ENCODE results near the gene LIMA1. TPM values are rescaled to one million over a fixed set of nuclear protein-coding genes. Genes with fewer than 3 reads are reported as not detected.
"Not testable (repeated sequence)": the region's sequence is repeated elsewhere in the genome, so short reads cannot be mapped to it uniquely, and the experiment has no call there.

LIMA1 gene
- total RNA-seq, 1 donor from 2014 or later, result 30.9 TPM

DNA sequence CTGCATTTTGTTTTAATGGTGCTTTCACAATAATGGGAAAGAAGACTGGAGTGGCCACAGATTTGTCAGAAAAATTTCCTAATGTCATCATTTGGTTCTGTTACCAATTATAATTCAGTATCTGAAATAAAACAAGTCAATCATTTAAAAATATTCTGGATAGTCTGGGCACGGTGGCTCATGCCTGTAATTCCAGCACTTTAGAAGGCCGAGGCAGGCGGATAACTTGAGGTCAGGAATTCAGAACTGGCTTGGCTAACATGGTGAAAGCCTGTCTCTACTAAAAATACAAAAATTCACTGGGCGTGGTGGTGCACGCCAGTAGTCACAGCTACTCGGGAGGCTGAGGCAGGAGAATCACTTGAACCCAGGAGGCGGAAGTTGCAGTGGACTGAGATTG, 4.0 kb upstream of the LIMA1 start:
- no peak for DNase-seq (ENCODE audit: low read depth in 2 of 2)

GRCh38 chr12:50285253-50285652, 1.9 kb upstream of the LIMA1 start:
- no peak for DNase-seq (ENCODE audit: low read depth in 2 of 2)

DNA sequence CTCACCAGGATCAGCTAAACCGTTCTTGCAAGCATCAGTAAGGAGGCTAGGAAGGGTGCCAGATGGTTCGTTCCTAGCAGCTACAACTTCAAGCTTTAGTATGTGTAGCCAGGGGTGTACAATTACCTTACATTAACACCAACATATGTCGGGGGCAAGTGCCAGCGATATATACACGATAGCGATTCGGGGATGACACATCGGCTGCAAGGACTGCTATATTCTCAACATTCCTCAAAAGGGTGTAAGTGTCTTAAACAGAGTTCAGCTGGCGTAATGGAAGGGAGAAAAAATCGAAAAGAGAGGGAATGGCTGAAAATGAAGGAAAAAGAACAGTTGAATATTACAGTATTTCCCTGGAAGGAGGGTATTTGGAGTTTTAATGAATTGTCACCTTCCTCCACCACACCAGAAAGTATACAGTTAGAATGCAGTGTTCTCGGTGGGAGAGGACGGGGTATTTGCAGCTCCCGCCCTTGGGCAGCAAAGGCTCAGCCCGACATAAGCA, 545 bp downstream of the LIMA1 start:
- DNase-seq (ENCODE audit: low read depth in 2 of 2), result peak in 1 of 2 donors; percentile 23

DNA sequence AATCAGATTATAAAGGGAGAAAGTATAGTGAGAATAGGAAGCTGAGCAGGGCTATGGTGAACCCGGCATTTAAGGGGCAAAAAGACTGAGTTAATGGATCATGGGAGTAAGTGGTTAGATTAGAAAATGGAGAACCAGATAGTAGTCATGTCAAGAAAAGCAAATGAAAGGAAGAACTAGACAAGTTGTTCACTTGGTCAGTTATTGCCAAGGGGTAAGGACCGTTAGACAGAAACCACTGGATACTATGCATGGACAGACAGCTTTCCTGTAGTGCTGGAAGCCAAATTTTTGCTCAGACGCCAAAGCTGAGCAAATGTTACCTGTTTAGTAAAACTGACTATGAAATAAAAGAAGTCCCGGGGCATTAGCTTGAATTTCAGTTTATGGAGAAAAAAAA, 3.8 kb downstream of the LIMA1 start:
- no peak for DNase-seq (ENCODE audit: low read depth in 2 of 2)

DNA sequence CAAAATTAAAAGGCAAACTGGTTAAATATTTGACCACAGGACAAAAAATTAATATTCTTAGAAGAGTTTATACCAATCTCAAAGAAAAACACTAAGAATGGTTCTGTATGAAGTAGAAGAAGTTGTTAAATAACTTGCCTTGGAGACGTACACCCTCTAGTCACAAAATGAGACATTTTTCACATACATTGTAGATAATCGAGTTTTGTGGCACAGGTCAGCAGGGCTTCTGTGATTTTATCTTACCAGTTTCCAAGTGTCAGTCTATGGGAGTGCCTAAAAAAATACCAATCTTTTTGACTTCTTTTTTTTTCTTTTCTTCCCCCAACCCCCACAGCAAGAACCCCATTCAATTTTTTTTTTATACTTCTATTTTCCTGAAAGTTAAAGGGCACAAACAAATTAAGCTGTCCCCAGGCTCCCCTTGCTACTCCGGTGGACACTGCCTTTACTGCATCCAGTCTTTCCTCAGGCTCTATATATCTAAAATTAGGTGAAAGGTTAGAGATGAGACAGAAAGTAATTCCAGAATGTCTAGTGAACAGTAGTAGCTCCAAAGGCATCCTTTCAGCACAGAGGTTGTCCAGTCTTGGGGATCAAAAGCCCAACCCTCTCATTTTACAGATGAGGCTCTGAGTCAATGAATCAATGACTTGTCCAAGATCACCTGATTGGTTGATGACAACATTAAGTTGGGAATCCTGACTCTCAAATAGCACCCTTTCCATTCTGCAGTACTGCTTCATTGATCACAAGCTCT, 6.2 kb downstream of the LIMA1 start:
- DNase-seq (ENCODE audit: low read depth in 2 of 2), result no peak

DNA sequence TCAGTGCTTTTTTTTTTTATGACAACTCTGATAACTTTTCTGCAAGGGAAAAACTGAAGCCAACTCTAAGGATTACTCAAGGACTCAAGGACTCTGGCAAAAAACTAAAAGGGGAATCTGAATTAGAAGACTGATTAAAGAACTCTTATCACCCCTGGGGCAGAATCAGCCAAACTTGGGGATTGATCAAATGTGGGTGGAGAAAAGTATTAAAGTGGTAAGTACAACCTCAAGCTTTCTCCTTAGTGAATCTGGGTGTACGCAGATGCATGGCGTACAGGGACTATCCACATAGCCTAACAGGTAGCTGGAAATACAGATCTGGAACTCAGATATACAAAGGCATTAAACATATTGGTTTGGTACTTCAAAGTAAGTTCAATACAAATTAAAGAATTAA, 7.3 kb downstream of the LIMA1 start:
- DNase-seq (ENCODE audit: low read depth in 2 of 2), result no peak

DNA sequence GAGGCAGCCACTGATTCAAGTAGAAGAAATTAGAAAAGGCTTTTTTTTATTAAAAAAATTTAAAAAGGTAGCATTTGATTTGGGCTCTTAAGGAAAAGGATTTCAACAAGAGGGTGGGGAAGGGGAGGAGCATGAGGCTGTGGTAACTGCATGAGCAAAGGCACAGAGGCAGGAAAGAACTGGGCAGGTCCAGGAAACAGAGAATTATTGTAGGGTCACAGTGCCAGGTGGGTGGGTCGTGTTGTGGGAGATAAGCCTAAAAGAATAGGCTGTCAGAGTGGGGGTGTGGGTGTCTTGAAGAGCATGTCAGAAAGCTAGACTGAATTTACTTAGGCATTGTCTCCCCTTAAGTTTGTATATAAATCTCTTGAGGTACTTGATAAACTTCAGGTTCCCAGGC, 7.8 kb downstream of the LIMA1 start:
- DNase-seq (ENCODE audit: low read depth in 2 of 2), result peak in 1 of 2 donors; percentile 74

- DNase-seq (ENCODE audit: low read depth in 2 of 2), result not testable (repeated sequence)
Measured at GRCh38 chr12:50275127-50275526, 8.2 kb downstream of the LIMA1 start.

DNA sequence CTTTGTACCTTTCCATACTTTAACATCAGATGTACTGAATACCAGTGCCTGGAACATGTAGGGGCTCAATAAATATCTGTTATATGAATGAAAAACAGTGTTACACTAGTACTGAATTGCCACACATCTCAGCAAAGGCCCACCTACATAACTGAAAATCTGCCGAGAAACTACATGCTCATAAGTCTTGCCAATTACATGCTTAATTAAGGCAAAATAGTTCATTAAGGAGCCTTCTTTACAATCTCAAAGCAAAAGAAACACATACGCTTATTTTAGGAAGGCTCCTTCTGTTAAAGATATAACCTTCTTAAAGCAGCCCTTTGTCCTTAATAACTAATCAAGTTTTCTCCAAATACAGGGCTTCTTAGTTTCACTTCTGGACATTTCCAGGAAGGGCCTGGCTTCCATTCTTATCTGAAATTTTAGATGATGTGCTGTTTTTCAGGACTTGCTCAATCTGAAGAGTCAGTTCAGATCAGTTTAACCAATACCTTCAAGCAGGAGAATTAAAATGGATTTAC, 11.5 kb downstream of the LIMA1 start:
- peak in 1 of 2 donors; percentile 19 for DNase-seq (ENCODE audit: low read depth in 2 of 2)

DNA sequence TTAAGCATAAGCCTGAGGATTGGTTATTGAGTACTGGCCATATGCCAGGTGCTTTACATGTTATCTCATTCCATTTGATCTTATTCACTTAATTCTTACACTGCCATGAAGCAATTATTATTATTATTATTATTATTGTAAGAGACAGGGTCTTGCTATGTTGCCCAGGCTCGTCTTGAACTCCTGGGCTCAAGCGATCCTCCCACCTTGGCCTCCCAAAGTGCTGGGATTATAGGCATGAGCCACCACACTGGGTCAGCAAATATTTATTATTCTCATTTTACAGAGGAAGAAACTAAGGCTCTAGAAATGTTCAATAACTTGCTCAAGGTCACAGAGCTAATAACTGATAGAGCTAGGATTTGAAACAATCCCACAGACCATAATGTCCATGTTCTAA, 14.8 kb downstream of the LIMA1 start:
- no peak for DNase-seq (ENCODE audit: low read depth in 2 of 2)

GRCh38 chr12:50265770-50266524, 17.4 kb downstream of the LIMA1 start:
- DNase-seq (ENCODE audit: low read depth in 2 of 2), result no peak

- no peak for DNase-seq (ENCODE audit: low read depth in 2 of 2)
Measured at GRCh38 chr12:50263832-50264231, 19.5 kb downstream of the LIMA1 start.

DNA sequence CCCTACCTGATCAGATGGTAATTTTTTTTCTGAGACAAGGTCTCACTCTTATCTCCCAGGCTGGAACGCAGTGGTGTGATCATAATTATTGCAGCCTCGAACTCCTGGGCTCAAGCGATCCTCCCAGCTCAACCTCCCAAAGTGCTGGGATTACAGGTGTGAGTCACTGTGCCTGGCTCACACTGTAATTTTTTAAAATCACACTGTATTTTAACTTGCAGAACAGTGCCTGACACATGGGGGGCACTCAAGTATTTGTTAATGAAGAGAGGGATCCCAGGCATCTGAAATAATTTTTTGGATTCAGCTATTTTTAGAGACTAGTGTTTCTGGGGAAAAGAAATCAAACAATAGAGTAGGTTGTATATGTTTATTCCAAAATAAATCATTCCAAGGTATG, 21.7 kb downstream of the LIMA1 start:
- peak in 1 of 2 donors; percentile 17 for DNase-seq (ENCODE audit: low read depth in 2 of 2)

DNA sequence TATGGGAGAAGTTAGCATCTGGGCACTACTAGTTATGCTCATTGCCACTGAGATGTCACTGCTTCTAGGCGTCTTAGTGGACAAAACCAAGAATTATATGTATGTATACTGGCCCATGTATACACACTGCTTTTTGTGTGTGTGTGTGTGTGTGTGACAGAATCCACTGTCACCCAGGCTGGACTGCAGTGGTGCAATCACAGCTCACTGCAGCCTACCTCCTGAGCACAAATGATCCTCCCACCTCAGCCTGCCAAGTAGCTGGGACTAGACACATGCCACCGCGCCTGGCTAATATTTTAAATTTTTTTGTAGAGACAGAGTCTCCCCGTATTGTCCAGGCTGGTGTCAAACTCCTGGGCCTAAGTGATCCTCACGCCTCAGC, 25.2 kb downstream of the LIMA1 start:
- no peak for DNase-seq (ENCODE audit: low read depth in 2 of 2)

DNA sequence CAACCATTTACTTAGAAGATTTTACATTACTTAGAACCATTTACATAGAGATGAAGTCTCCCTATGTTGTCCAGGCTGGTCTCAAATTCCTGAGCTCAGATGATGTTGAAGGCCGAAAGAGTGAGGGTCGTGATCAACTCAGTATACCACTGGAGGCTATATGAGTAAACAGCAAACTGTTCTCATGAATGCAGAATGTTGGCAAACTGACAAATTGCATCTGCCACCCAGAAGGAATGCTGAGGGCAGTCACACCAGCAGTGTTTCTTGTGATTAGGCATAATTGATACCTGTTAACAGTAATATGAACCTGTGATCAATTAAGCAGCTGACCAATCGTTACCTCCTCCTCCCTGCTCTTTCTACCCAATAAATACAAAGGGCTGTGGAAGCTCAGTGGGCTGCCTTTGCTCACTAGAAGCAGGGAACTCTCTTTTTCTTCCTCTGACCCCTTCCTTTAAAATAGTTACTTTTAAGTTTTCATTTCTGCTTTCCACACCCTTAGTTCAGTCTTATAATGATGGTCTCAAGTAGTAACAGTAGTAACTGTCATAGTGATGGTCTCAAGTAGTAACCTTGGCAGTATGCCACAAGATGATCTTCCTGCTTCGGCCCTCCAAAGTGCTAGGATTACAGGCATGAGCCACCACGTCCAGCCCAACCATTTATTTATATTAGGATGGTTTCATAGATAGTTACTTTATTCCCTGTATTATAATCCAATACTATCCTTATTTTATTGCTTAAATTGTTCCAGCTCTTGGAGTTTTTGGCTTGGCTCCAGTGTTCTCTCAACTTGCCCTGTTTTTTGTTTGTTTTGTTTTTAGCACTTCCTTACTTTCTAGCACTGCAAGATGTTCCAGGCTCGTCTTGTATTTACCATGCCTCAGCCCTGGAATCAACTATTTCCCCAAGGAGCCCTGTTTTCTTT, 25.8 kb downstream of the LIMA1 start:
- peak in 1 of 2 donors; percentile 68 for DNase-seq (ENCODE audit: low read depth in 2 of 2)

- no peak for DNase-seq (ENCODE audit: low read depth in 2 of 2)
Measured at GRCh38 chr12:50256761-50257160, 26.6 kb downstream of the LIMA1 start.

DNA sequence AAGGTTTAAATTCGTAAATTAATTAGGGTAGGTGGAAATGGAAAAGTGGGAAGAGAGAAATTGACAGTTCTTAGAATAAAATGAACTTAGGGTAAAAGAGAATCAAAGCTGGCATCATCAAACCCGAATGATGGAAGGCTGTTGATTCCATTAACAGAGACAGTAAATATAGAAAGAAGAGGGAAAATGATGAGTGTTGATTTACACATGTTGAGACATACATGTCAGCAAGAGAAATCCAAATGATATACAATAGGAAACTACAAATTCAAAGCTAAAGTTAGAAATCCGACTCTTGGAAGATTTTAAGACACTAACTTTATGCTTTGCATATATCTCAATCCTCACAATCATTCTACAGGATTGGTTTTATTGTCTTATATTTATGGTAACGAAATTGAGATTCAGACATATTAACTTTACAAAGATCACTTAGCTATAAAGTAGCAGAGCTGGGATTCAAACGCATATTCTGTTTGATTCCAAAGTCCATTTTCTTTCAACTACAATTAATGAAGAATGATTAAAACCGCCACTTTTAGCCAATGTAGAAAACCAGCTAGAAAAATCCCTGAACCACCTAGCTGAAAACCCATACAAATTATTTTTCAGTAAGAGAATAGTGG, 30.2 kb downstream of the LIMA1 start:
- no peak for DNase-seq (ENCODE audit: low read depth in 2 of 2)

DNA sequence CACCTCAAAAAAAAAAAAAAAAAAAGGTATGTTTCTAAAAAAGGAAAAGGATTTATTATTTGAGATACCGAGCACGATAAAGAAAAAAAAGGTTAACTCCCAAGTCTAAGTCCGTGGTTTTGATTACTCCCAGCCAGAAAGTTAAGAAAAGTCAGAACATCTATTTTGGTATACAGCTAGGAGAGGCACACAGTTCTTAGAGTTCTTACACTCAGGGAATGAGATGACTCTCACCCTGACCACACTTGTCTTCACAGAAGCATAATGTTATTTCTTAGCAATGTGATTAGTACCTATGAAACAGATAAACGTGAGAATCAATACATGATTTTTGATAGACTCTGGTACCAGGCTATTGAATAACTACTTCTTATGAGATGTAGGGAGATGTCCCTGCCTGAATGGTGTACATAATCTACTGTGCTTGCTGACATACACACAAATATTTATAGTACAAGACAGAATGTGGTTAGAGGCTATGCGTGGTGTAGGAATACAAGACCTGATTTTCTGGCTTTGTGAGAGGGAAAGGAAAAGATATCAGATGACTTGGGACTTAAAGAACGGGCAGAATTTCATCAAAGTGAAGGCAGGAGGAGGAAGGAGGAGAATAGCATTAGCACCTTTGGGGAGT, 31.6 kb downstream of the LIMA1 start:
- no peak for DNase-seq (ENCODE audit: low read depth in 2 of 2)

DNA sequence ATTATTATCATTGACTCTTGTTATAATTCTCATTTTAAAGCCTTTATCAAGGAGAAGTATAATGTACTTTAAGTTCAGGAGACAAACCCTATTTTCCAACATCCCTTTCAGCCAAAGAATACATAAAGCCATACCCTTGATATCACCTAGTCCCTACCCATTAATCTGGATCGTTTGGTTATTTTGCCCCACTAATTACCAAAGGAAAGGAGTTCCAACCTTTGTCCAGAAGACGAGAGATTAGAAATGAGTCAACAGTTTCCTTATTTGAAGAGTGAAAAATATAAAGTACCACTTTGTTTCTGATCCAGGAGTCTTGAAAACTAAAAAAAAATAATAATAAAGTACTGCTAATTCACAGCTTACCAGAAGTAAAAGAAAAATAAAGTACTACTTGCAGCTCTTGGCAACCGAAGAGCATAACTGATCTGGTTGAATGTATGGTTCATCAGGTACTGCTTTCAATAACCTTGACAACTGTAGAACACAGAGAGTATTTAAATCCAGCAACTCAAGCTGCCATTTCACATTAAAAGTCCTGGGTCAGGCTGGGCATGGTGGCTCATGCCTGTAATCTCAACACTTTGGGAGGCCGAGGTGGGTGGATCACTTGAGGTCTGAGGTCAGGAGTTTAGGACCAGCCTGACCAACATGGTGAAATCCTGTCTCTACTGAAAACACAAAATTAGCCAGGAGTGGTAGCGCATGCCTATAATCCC, 33.7 kb downstream of the LIMA1 start:
- no peak for DNase-seq (ENCODE audit: low read depth in 2 of 2)

GRCh38 chr12:50248883-50249282, 34.4 kb downstream of the LIMA1 start:
- DNase-seq (ENCODE audit: low read depth in 2 of 2), result no peak

All from dermis microvascular lymphatic vessel endothelial cell (primary cell).